B cell (primary cell): ENCODE results near the gene ENOX1. TPM values are rescaled to one million over a fixed set of nuclear protein-coding genes. Genes with fewer than 3 reads are reported as not detected.

ENCODE experiments used
- ATAC-seq: fragments of 200-7000 bp; cut with Tn5 transposase; one replicate; pipeline ENCODE4 v1.10.0; 2021; ENCODE audit warnings: low read depth, mild to moderate bottlenecking, moderate number of reproducible peaks, moderate library complexity
- CTCF ChIA-PET: fragments of 350-600 bp; sonication (Branson Sonifier 250); formaldehyde crosslinking; loops from one replicate; lab custom pipeline; 2021; ENCODE audit warnings: antibody characterized with exemption, inconsistent platforms; lab: Charles Lee
- POLR2A ChIA-PET: fragments of 350-600 bp; sonication (Branson Sonifier 250); formaldehyde crosslinking; loops from one replicate; lab custom pipeline; 2021; ENCODE audit warnings: antibody characterized with exemption; lab: Charles Lee
- DNase-seq: peaks from one replicate; pipeline ENCODE4 v3.0.0; 2013
- H2AFZ ChIP-seq: 2 replicates; pipeline ENCODE4 v1.6.1; 2012; ENCODE audit warnings: mild to moderate bottlenecking, low read depth, low read length; ENCODE audit not compliant: insufficient read depth, poor library complexity, severe bottlenecking
- H3K27ac ChIP-seq, 2 donors: 1 replicate in 1 of 2; 2 replicates in 1 of 2; pipeline ENCODE4 v1.5.1; 2012 to 2013; ENCODE audit warnings: low read length in 2 of 2, mild to moderate bottlenecking in 2 of 2, moderate library complexity in 1 of 2
- H3K27me3 ChIP-seq, 4 experiments: fragments of 200-600 bp in 1 of 4; sonication (generic) in 1 of 4; replicated peaks in 1 of 4; 1 replicate in 2 of 4; 2 replicates in 2 of 4; pipeline versions ENCODE4 v1.6.1 to v1.7.0; 2013 to 2016; ENCODE audit warnings: low read length in 3 of 4, mild to moderate bottlenecking in 2 of 4, mixed read lengths in 1 of 4, moderate library complexity in 1 of 4; ENCODE audit not compliant: insufficient read depth in 4 of 4, control insufficient read depth in 3 of 4; ENCODE audit errors: control extremely low read depth in 1 of 4
- H3K36me3 ChIP-seq, 2 experiments: replicated peaks in 1 of 2; 1 replicate in 1 of 2; 2 replicates in 1 of 2; pipeline versions ENCODE4 v1.6.1 to v1.7.1; 2013; ENCODE audit warnings: low read length in 1 of 2; ENCODE audit not compliant: insufficient read depth in 2 of 2, control insufficient read depth in 1 of 2; ENCODE audit errors: control extremely low read depth in 1 of 2, extremely low read depth in 1 of 2
- H3K4me1 ChIP-seq, 2 donors: fragments of 200-600 bp in 1 of 2; sonication (generic) in 1 of 2; 1 replicate in 1 of 2; 2 replicates in 1 of 2; pipeline versions ENCODE4 v1.5.1 to v1.6.1; 2013 to 2017; ENCODE audit warnings: low read length in 2 of 2; ENCODE audit not compliant: control insufficient read depth in 2 of 2, insufficient read depth in 2 of 2
- H3K4me2 ChIP-seq: replicated peaks from 2 replicates; pipeline ENCODE3; 2012; ENCODE audit warnings: mild to moderate bottlenecking, low read depth, low read length; ENCODE audit not compliant: poor library complexity, severe bottlenecking
- H3K4me3 ChIP-seq, 5 experiments: fragments of 200-600 bp in 1 of 5; sonication (generic) in 1 of 5; 1 replicate in 3 of 5; 2 replicates in 2 of 5; pipeline versions ENCODE4 v1.5.1 to v1.7.0; 2011 to 2016; ENCODE audit warnings: low read length in 4 of 5, mild to moderate bottlenecking in 4 of 5, low read depth in 2 of 5, control low read depth in 1 of 5, moderate library complexity in 1 of 5; ENCODE audit not compliant: insufficient read depth in 1 of 5; ENCODE audit errors: control extremely low read depth in 1 of 5, extremely low read depth in 1 of 5
- H3K79me2 ChIP-seq: fragments of 200-600 bp; sonication (generic); one replicate; pipeline ENCODE4 v1.6.0; 2016; ENCODE audit warnings: low read length; ENCODE audit not compliant: control insufficient read depth, insufficient read depth
- H3K9ac ChIP-seq: fragments of 200-600 bp; sonication (generic); 2 replicates; pipeline ENCODE4 v1.6.1; 2017; ENCODE audit warnings: mild to moderate bottlenecking, low read length, moderate library complexity
- H3K9me3 ChIP-seq, 3 donors: one replicate each; pipeline versions ENCODE4 v1.6.1 to v1.7.1; 2013; ENCODE audit warnings: low read length in 2 of 3; ENCODE audit not compliant: control insufficient read depth in 2 of 3, insufficient read depth in 1 of 3; ENCODE audit errors: control extremely low read depth in 1 of 3
- H4K20me1 ChIP-seq: 2 replicates; pipeline ENCODE4 v1.6.0; 2012; ENCODE audit warnings: mild to moderate bottlenecking, low read length; ENCODE audit not compliant: insufficient read depth, control insufficient read depth, poor library complexity, severe bottlenecking
- H3K27ac Mint-ChIP-seq: one replicate; pipeline ENCODE4 v1.8.0; 2021; ENCODE audit warnings: mixed read lengths
- H3K27me3 Mint-ChIP-seq: one replicate; pipeline ENCODE4 v1.8.0; 2021; ENCODE audit warnings: mixed read lengths
- H3K4me1 Mint-ChIP-seq: one replicate; pipeline ENCODE4 v1.8.0; 2021; ENCODE audit warnings: mixed read lengths
- H3K4me3 Mint-ChIP-seq: one replicate; pipeline ENCODE4 v1.8.0; 2021; ENCODE audit warnings: mixed read lengths
- H3K9me3 Mint-ChIP-seq: one replicate; pipeline ENCODE4 v1.8.0; 2022; ENCODE audit warnings: mixed read lengths; ENCODE audit not compliant: insufficient read depth
- CTCF ChIP-seq: fragments of 200-600 bp; IDR thresholded peaks from one replicate; pipeline ENCODE4 v1.8.0; 2022; ENCODE audit warnings: antibody characterized with exemption, mild to moderate bottlenecking
- EZH2 ChIP-seq: IDR thresholded peaks from 2 replicates; pipeline ENCODE4 v1.6.1; 2012; ENCODE audit warnings: borderline replicate concordance, low read depth, mild to moderate bottlenecking, moderate library complexity, low read length; ENCODE audit not compliant: insufficient read depth, poor library complexity, severe bottlenecking
- WGBS: methylation state at CpG from one replicate; pipeline ENCODE4 v1.1.5; 2013; ENCODE audit warnings: missing lambda C conversion rate; ENCODE audit not compliant: insufficient coverage; 5-methylcytosine and 5-hydroxymethylcytosine counted together
- intact Hi-C: fragments of 100-400 bp; cut with micrococcal nuclease; formaldehyde crosslinking; loops from one replicate; pipeline ENCODE4 v1.10.0; 2022
- polyA plus RNA-seq: library from polyadenylated mRNA; depleted of rRNA; stranded (reverse); fragments of >200 nt; gene quantifications from 2 replicates; pipeline ENCODE4 v1.2.3, GENCODE V29; 2012
- total RNA-seq, 2 donors: library from RNA; stranded (reverse); fragments of 120-200 nt in 1 of 2; gene quantifications; 1 replicate in 1 of 2; 2 replicates in 1 of 2; pipeline versions ENCODE4 v1.2.3 to v1.2.4, GENCODE V29; 2013 to 2022

The ENOX1 gene
- total and polyA plus RNA-seq, 2 donors (not counting 1 experiment from before 2014, with no cell fraction given), result not detected

- H3K27me3 ChIP-seq, result no peaks in the 10 kb centered on the region
- Mint-ChIP-seq H3K9me3 (no peaks in the 10 kb centered on the region), H3K27ac (no peak overlapping the region), H3K4me1 (no peaks in the 10 kb centered on the region), H3K4me3 (no peak overlapping the region), H3K27me3 (peaks cover 5% of the 10 kb centered on the region)
- no peaks in the 10 kb centered on the region for H3K36me3 ChIP-seq
- H3K79me2 ChIP-seq, result no peaks in the 10 kb centered on the region
- ATAC-seq (no peak), DNase-seq (no peak)
- ChIA-PET CTCF (no interaction called here), POLR2A (no interaction called here)
- H3K4me3 ChIP-seq, result no peak overlapping the region
- H4K20me1 ChIP-seq, result no peaks in the 10 kb centered on the region
- 100% methylated on average over 1 of the region's 4 CpGs for WGBS
- H3K27ac ChIP-seq, result no peak overlapping the region
- intact Hi-C loops, result no loop called here
- H3K9me3 ChIP-seq, result no peaks in the 10 kb centered on the region
- no peak overlapping the region for H3K4me2 ChIP-seq
- no peaks in the 10 kb centered on the region for H3K4me1 ChIP-seq
- TF ChIP-seq EZH2, result no peak
- TF ChIP-seq CTCF, result no peak
- no peak overlapping the region for H2AFZ ChIP-seq
- H3K9ac ChIP-seq, result no peak overlapping the region
Measured at GRCh38 chr13:43573361-43573740, 213.4 kb downstream of the ENOX1 start.

GRCh38 chr13:43572656-43573360 lies 214.0 kb downstream of the ENOX1 start:
- peaks cover 5% of the 10 kb centered on the region for H3K27me3 Mint-ChIP-seq
- H3K4me2 ChIP-seq, result no peak overlapping the region

More at GRCh38 chr13:43572656-43573360, 214.0 kb downstream of the ENOX1 start:
- Mint-ChIP-seq H3K4me3 (no peak overlapping the region), H3K9me3 (no peaks in the 10 kb centered on the region), H3K4me1 (no peaks in the 10 kb centered on the region), H3K27ac (no peak overlapping the region)
- Histone ChIP-seq H3K27me3 (no peaks in the 10 kb centered on the region), H3K4me3 (no peak overlapping the region), H3K79me2 (no peaks in the 10 kb centered on the region), H3K9me3 (no peaks in the 10 kb centered on the region), H3K9ac (no peak overlapping the region), H3K36me3 (no peaks in the 10 kb centered on the region), H3K27ac (no peak overlapping the region), H2AFZ (no peak overlapping the region), H4K20me1 (no peaks in the 10 kb centered on the region), H3K4me1 (no peaks in the 10 kb centered on the region)
- intact Hi-C loops, result no loop called here
- 69% methylated on average over 1 of the region's 3 CpGs for WGBS
- ATAC-seq (no peak), DNase-seq (no peak)
- POLR2A ChIA-PET, result no interaction called here
- TF ChIP-seq EZH2 (no peak), CTCF (no peak)
- CTCF ChIA-PET, result no interaction called here
